GM12872 (cell line): ENCODE data around the gene TNNT3.

Source experiments
- CTCF ChIP-seq: IDR thresholded peaks from 3 replicates; pipeline ENCODE4 v1.5.1; 2011; ENCODE audit warnings: low read depth, mild to moderate bottlenecking, low read length, moderate library complexity; ENCODE audit not compliant: insufficient read depth

Gene TNNT3

GRCh38 chr11:1919391-1920127 lies at the start of gene TNNT3:
TSS of gene TNNT3 (plus strand) at chr11:1919703. CDS start at chr11:1922875, 3,172 bp downstream.
- no peak for TF ChIP-seq CTCF

- no peak for TF ChIP-seq CTCF
Observed at GRCh38 chr11:1870326-1870696, 49.2 kb upstream of the TNNT3 start.

GRCh38 chr11:1870721-1871466 lies 48.6 kb upstream of the TNNT3 start:
- TF ChIP-seq CTCF = no peak

GRCh38 chr11:1871531-1871930 lies 48.0 kb upstream of the TNNT3 start:
- no peak for TF ChIP-seq CTCF

- TF ChIP-seq CTCF = no peak
Observed at GRCh38 chr11:1872267-1872985, 47.1 kb upstream of the TNNT3 start.

GRCh38 chr11:1873048-1873812 lies 46.3 kb upstream of the TNNT3 start:
- TF ChIP-seq CTCF = no peak
